ENCODE measurements around the gene EZR. TPM values are rescaled to one million over a fixed set of nuclear protein-coding genes. Genes with fewer than 3 reads are reported as not detected.

Gene EZR
- total RNA-seq, 2 donors from 2014 or later: 26.8 to 55.2 TPM

DNA sequence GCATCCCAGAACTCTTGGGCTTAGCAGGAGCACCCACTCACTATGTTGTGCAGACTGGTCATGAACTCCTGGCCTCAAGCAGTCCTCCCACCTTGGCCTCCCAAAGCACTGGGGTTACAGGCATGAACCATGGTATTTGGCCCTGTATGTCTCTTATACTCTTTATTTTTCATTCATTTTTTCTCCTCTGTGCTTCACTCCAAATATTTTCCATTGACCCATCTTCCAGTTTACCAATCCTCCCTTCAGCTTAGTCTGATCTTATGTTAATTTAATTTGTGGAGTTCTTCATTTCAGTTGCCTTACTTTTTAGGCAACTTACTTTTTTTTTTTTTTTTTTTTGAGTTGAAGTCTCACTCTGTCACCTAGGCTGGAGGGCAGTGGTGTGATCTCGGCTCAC is 79.5 kb downstream of the EZR start:
- Histone ChIP-seq H3K36me3 (no peaks in the 10 kb centered on the region), H3K27ac (no peak overlapping the region), H3K4me1 (ENCODE audit: control insufficient read depth in 1 of 2, low read depth in 2 of 2) (no peaks in the 10 kb centered on the region), H3K4me3 (no peak overlapping the region), H3K27me3 (replicated peaks; ENCODE audit: insufficient read depth) (no peaks in the 10 kb centered on the region), H3K9me3 (peaks cover 6% of the 10 kb centered on the region)
- DNase-seq (ENCODE audit: low spot score): no peak
- ATAC-seq (ENCODE audit: insufficient number of reproducible peaks, low FRiP score, low read depth): no peak
- no peak for TF ChIP-seq CTCF (IDR thresholded peaks at IDR 0.05)

- no peak for ATAC-seq (ENCODE audit: insufficient number of reproducible peaks, low FRiP score, low read depth)
Measured at GRCh38 chr6:158737710-158738615, 81.2 kb downstream of the EZR start.

GRCh38 chr6:158737082-158737709 is 82.0 kb downstream of the EZR start:
- Histone ChIP-seq H3K27ac (no peak overlapping the region), H3K36me3 (no peaks in the 10 kb centered on the region), H3K4me1 (ENCODE audit: control insufficient read depth in 1 of 2, low read depth in 2 of 2) (no peaks in the 10 kb centered on the region), H3K9me3 (peaks cover 7% of the 10 kb centered on the region), H3K4me3 (no peak overlapping the region), H3K27me3 (replicated peaks; ENCODE audit: insufficient read depth) (no peaks in the 10 kb centered on the region)
- DNase-seq (ENCODE audit: low spot score) (no peak), ATAC-seq (ENCODE audit: insufficient number of reproducible peaks, low FRiP score, low read depth) (no peak)
- TF ChIP-seq CTCF (IDR thresholded peaks at IDR 0.05): no peak

More at GRCh38 chr6:158737710-158738615, 81.2 kb downstream of the EZR start:
- H3K9me3 ChIP-seq: peaks cover 7% of the 10 kb centered on the region
- no peak overlapping the region for H3K4me3 ChIP-seq
- no peak for TF ChIP-seq CTCF (IDR thresholded peaks at IDR 0.05)
- H3K27ac ChIP-seq: no peak overlapping the region
- no peaks in the 10 kb centered on the region for H3K4me1 ChIP-seq (ENCODE audit: control insufficient read depth in 1 of 2, low read depth in 2 of 2)
- DNase-seq (ENCODE audit: low spot score): no peak
- H3K36me3 ChIP-seq: no peaks in the 10 kb centered on the region
- H3K27me3 ChIP-seq (replicated peaks; ENCODE audit: insufficient read depth): no peaks in the 10 kb centered on the region

DNA sequence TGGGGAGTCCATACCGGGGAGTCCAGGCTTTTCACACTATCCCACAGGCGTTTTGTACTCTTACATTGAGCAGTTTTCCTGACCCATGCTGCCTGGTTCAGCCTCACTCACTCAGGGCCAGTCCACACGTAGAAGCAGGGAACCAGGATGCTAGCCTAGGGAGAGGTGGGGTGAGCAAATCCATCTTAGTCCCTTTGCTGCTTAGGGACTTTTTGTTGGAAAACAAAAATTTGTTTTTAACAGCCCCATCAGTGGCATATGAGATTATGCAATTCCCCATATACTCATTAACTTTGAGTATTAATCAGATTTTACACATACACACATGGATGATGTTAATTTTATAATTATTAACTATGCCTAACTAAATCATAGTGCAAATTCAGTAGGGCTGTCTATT is 84.2 kb downstream of the EZR start:
- no peak overlapping the region for H3K27ac ChIP-seq
- H3K4me1 ChIP-seq (ENCODE audit: control insufficient read depth in 1 of 2, low read depth in 2 of 2): no peaks in the 10 kb centered on the region
- H3K4me3 ChIP-seq: no peak overlapping the region
- no peak for ATAC-seq (ENCODE audit: insufficient number of reproducible peaks, low FRiP score, low read depth)
- no peaks in the 10 kb centered on the region for H3K27me3 ChIP-seq (replicated peaks; ENCODE audit: insufficient read depth)
- no peaks in the 10 kb centered on the region for H3K36me3 ChIP-seq
- no peak for DNase-seq (ENCODE audit: low spot score)
- no peak for TF ChIP-seq CTCF (IDR thresholded peaks at IDR 0.05)
- peaks cover 7% of the 10 kb centered on the region for H3K9me3 ChIP-seq

DNA sequence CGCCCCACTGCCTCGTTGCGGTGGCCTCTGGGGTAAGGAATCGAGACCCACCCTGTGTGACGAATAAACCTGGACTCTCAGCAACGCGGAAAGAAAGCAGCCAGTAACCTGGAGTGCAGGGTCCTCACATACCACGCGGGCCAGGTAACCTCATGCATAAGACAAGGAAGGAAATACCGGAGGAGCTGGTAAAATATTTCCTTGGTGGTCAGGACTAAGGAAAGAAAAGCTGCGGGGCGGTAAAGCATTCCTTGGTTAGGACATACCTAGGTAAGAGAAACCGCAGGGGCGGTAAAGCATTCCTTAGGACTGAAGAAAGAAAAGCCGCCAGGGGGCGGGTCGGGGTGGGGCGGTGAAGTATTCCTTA is 88.6 kb downstream of the EZR start:
- H3K4me3 ChIP-seq: no peak overlapping the region
- no peak for DNase-seq (ENCODE audit: low spot score)
- H3K36me3 ChIP-seq: no peaks in the 10 kb centered on the region
- no peaks in the 10 kb centered on the region for H3K27me3 ChIP-seq (replicated peaks; ENCODE audit: insufficient read depth)
- H3K4me1 ChIP-seq (ENCODE audit: control insufficient read depth in 1 of 2, low read depth in 2 of 2): no peaks in the 10 kb centered on the region
- no peak overlapping the region for H3K27ac ChIP-seq
- ATAC-seq (ENCODE audit: insufficient number of reproducible peaks, low FRiP score, low read depth): no peak
- peaks cover 3% of the 10 kb centered on the region for H3K9me3 ChIP-seq
- TF ChIP-seq CTCF (IDR thresholded peaks at IDR 0.05): no peak
